ENCODE results near the gene TAOK3. TPM values are rescaled to one million over a fixed set of nuclear protein-coding genes. Genes with fewer than 3 reads are reported as not detected.

TAOK3 gene
- total and polyA plus RNA-seq, 4 donors = 6.7 to 28.6 (median 19.5) TPM

DNA sequence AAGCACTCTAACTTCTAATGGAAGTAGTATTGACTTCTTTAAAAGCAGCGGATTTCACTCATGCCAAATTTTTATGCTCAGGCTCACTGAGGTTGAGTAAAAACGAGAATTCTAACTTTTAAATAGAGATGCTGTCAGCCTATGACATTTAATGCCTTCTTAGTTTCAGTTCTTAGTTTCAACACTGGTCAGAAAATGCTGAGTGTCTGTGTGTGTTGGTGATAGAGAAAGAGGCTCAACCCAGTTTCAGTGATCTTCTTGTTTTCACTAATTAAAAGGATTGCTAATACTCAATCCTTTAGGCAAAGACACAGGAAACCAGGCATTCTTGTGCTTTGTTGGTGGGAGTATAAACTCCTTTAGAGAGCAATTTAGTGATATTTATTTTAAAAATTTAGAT lies 205.8 kb downstream of the TAOK3 start:
- H3K36me3 ChIP-seq (ENCODE audit: control insufficient read depth in 4 of 4, insufficient read depth in 3 of 4, low read depth in 1 of 4, low read length in 3 of 4) = peaks cover 2 to 28% (median 20%) of the 10 kb centered on the region in 4 donors

GRCh38 chr12:118164798-118165486 lies 207.8 kb downstream of the TAOK3 start:
- no peak for DNase-seq (ENCODE audit: low spot score)
- WGBS = 64% methylated on average over 6 of the region's 6 CpGs
- peaks cover 4 to 32% (median 23%) of the 10 kb centered on the region in 4 donors for H3K36me3 ChIP-seq (ENCODE audit: control insufficient read depth in 4 of 4, insufficient read depth in 3 of 4, low read depth in 1 of 4, low read length in 3 of 4)

More for the DNA sequence above, 205.8 kb downstream of the TAOK3 start:
- no peak for DNase-seq (ENCODE audit: low spot score)
- Histone ChIP-seq H3K9me3 (ENCODE audit: control insufficient read depth in 4 of 4, low read length in 3 of 4) (no peaks in the 10 kb centered on the region), H3K9ac (ENCODE audit: low read depth in 1 of 2, low read length in 2 of 2) (no peak overlapping the region), H3K27me3 (ENCODE audit: control insufficient read depth in 4 of 4, insufficient read depth in 4 of 4, low read length in 3 of 4) (no peaks in the 10 kb centered on the region), H3K4me1 (ENCODE audit: control insufficient read depth in 4 of 4, insufficient read depth in 4 of 4, low read length in 3 of 4) (no peaks in the 10 kb centered on the region), H3K4me3 (ENCODE audit: low read depth in 1 of 3, low read length in 3 of 3) (no peak overlapping the region), H3K27ac (ENCODE audit: low read depth in 1 of 2, low read length in 2 of 2) (no peak overlapping the region)
- WGBS = 86% methylated on average over 2 of the region's 2 CpGs
- no peak for TF ChIP-seq HNF4A (conservative IDR thresholded peaks at IDR 0.05)
- TF ChIP-seq RXRA (IDR thresholded peaks at IDR 0.05) = no peak
- no peak for TF ChIP-seq TAF1 (conservative IDR thresholded peaks at IDR 0.05)
- TF ChIP-seq YY1 (IDR thresholded peaks at IDR 0.05) = no peak
- TF ChIP-seq HNF4G (IDR thresholded peaks at IDR 0.05) = no peak
- TF ChIP-seq EGR1 (IDR thresholded peaks at IDR 0.05; ENCODE audit: low read depth in 2 of 2) = no peak
- TF ChIP-seq MAX (IDR thresholded peaks at IDR 0.05) = no peak

GRCh38 chr12:118160536-118160935 lies 212.2 kb downstream of the TAOK3 start:
- WGBS = over 99% methylated on average over 3 of the region's 3 CpGs

More at GRCh38 chr12:118164798-118165486, 207.8 kb downstream of the TAOK3 start:
- no peaks in the 10 kb centered on the region for H3K4me1 ChIP-seq (ENCODE audit: control insufficient read depth in 4 of 4, insufficient read depth in 4 of 4, low read length in 3 of 4)
- no peak for TF ChIP-seq FOXA2 (IDR thresholded peaks at IDR 0.05)
- TF ChIP-seq, protein P1, sequence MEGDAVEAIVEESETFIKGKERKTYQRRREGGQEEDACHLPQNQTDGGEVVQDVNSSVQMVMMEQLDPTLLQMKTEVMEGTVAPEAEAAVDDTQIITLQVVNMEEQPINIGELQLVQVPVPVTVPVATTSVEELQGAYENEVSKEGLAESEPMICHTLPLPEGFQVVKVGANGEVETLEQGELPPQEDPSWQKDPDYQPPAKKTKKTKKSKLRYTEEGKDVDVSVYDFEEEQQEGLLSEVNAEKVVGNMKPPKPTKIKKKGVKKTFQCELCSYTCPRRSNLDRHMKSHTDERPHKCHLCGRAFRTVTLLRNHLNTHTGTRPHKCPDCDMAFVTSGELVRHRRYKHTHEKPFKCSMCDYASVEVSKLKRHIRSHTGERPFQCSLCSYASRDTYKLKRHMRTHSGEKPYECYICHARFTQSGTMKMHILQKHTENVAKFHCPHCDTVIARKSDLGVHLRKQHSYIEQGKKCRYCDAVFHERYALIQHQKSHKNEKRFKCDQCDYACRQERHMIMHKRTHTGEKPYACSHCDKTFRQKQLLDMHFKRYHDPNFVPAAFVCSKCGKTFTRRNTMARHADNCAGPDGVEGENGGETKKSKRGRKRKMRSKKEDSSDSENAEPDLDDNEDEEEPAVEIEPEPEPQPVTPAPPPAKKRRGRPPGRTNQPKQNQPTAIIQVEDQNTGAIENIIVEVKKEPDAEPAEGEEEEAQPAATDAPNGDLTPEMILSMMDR (IDR thresholded peaks at IDR 0.05; ENCODE audit: low read depth, low read length, missing input control) = peak; percentile 27
- TF ChIP-seq RAD21 (IDR thresholded peaks at IDR 0.05) = peak; percentile 72 to 78
- peak; percentile 29 to 42 for TF ChIP-seq HNF4A (conservative IDR thresholded peaks at IDR 0.05)
- no peak overlapping the region for H3K9ac ChIP-seq (ENCODE audit: low read depth in 1 of 2, low read length in 2 of 2)
- H3K4me3 ChIP-seq (ENCODE audit: low read depth in 1 of 3, low read length in 3 of 3) = no peak overlapping the region
- H3K9me3 ChIP-seq (ENCODE audit: control insufficient read depth in 4 of 4, low read length in 3 of 4) = no peaks in the 10 kb centered on the region
- H3K27me3 ChIP-seq (ENCODE audit: control insufficient read depth in 4 of 4, insufficient read depth in 4 of 4, low read length in 3 of 4) = no peaks in the 10 kb centered on the region
- no peak overlapping the region for H3K27ac ChIP-seq (ENCODE audit: low read depth in 1 of 2, low read length in 2 of 2)

More at GRCh38 chr12:118160536-118160935, 212.2 kb downstream of the TAOK3 start:
- Histone ChIP-seq H3K9me3 (ENCODE audit: control insufficient read depth in 4 of 4, low read length in 3 of 4) (no peaks in the 10 kb centered on the region), H3K4me3 (ENCODE audit: low read depth in 1 of 3, low read length in 3 of 3) (no peak overlapping the region), H3K27me3 (ENCODE audit: control insufficient read depth in 4 of 4, insufficient read depth in 4 of 4, low read length in 3 of 4) (no peaks in the 10 kb centered on the region), H3K9ac (ENCODE audit: low read depth in 1 of 2, low read length in 2 of 2) (no peak overlapping the region), H3K27ac (ENCODE audit: low read depth in 1 of 2, low read length in 2 of 2) (no peak overlapping the region), H3K4me1 (ENCODE audit: control insufficient read depth in 4 of 4, insufficient read depth in 4 of 4, low read length in 3 of 4) (no peaks in the 10 kb centered on the region), H3K36me3 (ENCODE audit: control insufficient read depth in 4 of 4, insufficient read depth in 3 of 4, low read depth in 1 of 4, low read length in 3 of 4) (peaks cover 5 to 48% (median 35%) of the 10 kb centered on the region in 4 donors)
- TF ChIP-seq, protein P2, sequence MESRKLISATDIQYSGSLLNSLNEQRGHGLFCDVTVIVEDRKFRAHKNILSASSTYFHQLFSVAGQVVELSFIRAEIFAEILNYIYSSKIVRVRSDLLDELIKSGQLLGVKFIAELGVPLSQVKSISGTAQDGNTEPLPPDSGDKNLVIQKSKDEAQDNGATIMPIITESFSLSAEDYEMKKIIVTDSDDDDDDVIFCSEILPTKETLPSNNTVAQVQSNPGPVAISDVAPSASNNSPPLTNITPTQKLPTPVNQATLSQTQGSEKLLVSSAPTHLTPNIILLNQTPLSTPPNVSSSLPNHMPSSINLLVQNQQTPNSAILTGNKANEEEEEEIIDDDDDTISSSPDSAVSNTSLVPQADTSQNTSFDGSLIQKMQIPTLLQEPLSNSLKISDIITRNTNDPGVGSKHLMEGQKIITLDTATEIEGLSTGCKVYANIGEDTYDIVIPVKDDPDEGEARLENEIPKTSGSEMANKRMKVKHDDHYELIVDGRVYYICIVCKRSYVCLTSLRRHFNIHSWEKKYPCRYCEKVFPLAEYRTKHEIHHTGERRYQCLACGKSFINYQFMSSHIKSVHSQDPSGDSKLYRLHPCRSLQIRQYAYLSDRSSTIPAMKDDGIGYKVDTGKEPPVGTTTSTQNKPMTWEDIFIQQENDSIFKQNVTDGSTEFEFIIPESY (IDR thresholded peaks at IDR 0.05) = no peak
- no peak for TF ChIP-seq HNF4G (IDR thresholded peaks at IDR 0.05)
- no peak for TF ChIP-seq JUND (IDR thresholded peaks at IDR 0.05)
- no peak for TF ChIP-seq TAF1 (conservative IDR thresholded peaks at IDR 0.05)
- no peak for DNase-seq (ENCODE audit: low spot score)
